ENCODE data around the gene RELT. TPM values are rescaled to one million over a fixed set of nuclear protein-coding genes. Genes with fewer than 3 reads are reported as not detected.

The RELT gene
- total RNA-seq, 1 donor from 2014 or later, result 3.5 TPM

GRCh38 chr11:73422886-73423285, 46.7 kb downstream of the RELT start:
- Mint-ChIP-seq H3K9me3 (ENCODE audit: low read depth) (no peaks in the 10 kb centered on the region), H3K36me3 (ENCODE audit: low read depth) (peaks cover 7% of the 10 kb centered on the region), H3K27me3 (ENCODE audit: low read depth) (no peaks in the 10 kb centered on the region), H3K27ac (ENCODE audit: unreplicated experiment) (no peak overlapping the region), H3K4me1 (ENCODE audit: low read depth) (peaks cover 35% of the 10 kb centered on the region), H3K4me3 (ENCODE audit: unreplicated experiment) (no peak overlapping the region)
- TF ChIP-seq, protein P1, sequence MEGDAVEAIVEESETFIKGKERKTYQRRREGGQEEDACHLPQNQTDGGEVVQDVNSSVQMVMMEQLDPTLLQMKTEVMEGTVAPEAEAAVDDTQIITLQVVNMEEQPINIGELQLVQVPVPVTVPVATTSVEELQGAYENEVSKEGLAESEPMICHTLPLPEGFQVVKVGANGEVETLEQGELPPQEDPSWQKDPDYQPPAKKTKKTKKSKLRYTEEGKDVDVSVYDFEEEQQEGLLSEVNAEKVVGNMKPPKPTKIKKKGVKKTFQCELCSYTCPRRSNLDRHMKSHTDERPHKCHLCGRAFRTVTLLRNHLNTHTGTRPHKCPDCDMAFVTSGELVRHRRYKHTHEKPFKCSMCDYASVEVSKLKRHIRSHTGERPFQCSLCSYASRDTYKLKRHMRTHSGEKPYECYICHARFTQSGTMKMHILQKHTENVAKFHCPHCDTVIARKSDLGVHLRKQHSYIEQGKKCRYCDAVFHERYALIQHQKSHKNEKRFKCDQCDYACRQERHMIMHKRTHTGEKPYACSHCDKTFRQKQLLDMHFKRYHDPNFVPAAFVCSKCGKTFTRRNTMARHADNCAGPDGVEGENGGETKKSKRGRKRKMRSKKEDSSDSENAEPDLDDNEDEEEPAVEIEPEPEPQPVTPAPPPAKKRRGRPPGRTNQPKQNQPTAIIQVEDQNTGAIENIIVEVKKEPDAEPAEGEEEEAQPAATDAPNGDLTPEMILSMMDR (IDR thresholded peaks at IDR 0.05), result no peak
- DNase-seq (ENCODE audit: low spot score), result no peak

- H3K27me3 Mint-ChIP-seq (ENCODE audit: low read depth), result no peaks in the 10 kb centered on the region
Observed at GRCh38 chr11:73423506-73423905, 47.3 kb downstream of the RELT start.

DNA sequence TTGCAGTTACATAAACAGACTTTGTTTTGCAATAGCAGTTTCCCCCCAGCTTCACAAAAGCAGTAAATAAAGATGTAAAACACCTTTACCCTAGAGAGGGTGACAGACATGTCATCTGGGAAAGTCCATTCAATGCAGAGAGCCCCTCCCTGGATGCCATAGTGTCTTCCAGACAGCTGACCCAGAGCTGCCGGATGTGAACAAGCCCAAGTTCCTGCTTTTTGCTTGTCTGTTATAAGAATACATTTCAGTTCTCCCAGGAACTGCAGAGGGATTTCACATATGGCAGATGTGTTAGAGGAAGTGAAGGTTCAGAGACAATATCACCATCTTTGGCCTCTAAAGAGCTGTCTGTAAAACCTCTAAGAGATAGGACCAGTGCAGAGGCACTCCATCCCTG, 48.9 kb downstream of the RELT start:
- no peaks in the 10 kb centered on the region for H3K27me3 Mint-ChIP-seq (ENCODE audit: low read depth)
- H3K36me3 Mint-ChIP-seq (ENCODE audit: low read depth), result no peaks in the 10 kb centered on the region
- no peak for DNase-seq (ENCODE audit: low spot score)
- H3K4me3 Mint-ChIP-seq (ENCODE audit: unreplicated experiment), result no peak overlapping the region
- no peaks in the 10 kb centered on the region for H3K9me3 Mint-ChIP-seq (ENCODE audit: low read depth)
- H3K27ac Mint-ChIP-seq (ENCODE audit: unreplicated experiment), result peak overlapping the region; percentile 63
- peaks cover 56% of the 10 kb centered on the region for H3K4me1 Mint-ChIP-seq (ENCODE audit: low read depth)
- TF ChIP-seq, protein P1 (IDR thresholded peaks at IDR 0.05), result no peak

More at GRCh38 chr11:73423506-73423905, 47.3 kb downstream of the RELT start:
- H3K4me3 Mint-ChIP-seq (ENCODE audit: unreplicated experiment), result no peak overlapping the region
- no peak overlapping the region for H3K27ac Mint-ChIP-seq (ENCODE audit: unreplicated experiment)
- H3K4me1 Mint-ChIP-seq (ENCODE audit: low read depth), result peaks cover 41% of the 10 kb centered on the region
- peaks cover 3% of the 10 kb centered on the region for H3K36me3 Mint-ChIP-seq (ENCODE audit: low read depth)
- no peaks in the 10 kb centered on the region for H3K9me3 Mint-ChIP-seq (ENCODE audit: low read depth)
- DNase-seq (ENCODE audit: low spot score), result no peak
- TF ChIP-seq, protein P1 (IDR thresholded peaks at IDR 0.05), result no peak

- Mint-ChIP-seq H3K4me1 (ENCODE audit: low read depth) (peaks cover 52% of the 10 kb centered on the region), H3K9me3 (ENCODE audit: low read depth) (no peaks in the 10 kb centered on the region), H3K27me3 (ENCODE audit: low read depth) (no peaks in the 10 kb centered on the region), H3K4me3 (ENCODE audit: unreplicated experiment) (no peak overlapping the region), H3K27ac (ENCODE audit: unreplicated experiment) (peak overlapping the region; percentile 82), H3K36me3 (ENCODE audit: low read depth) (no peaks in the 10 kb centered on the region)
- DNase-seq (ENCODE audit: low spot score), result no peak
- TF ChIP-seq, protein P1 (IDR thresholded peaks at IDR 0.05), result no peak
Observed at GRCh38 chr11:73426219-73426850, 50.1 kb downstream of the RELT start.

- Mint-ChIP-seq H3K36me3 (ENCODE audit: low read depth) (no peaks in the 10 kb centered on the region), H3K27ac (ENCODE audit: unreplicated experiment) (no peak overlapping the region), H3K4me3 (ENCODE audit: unreplicated experiment) (no peak overlapping the region), H3K4me1 (ENCODE audit: low read depth) (peaks cover 49% of the 10 kb centered on the region), H3K9me3 (ENCODE audit: low read depth) (no peaks in the 10 kb centered on the region), H3K27me3 (ENCODE audit: low read depth) (no peaks in the 10 kb centered on the region)
- DNase-seq (ENCODE audit: low spot score), result no peak
- TF ChIP-seq, protein P1 (IDR thresholded peaks at IDR 0.05), result no peak
Observed at GRCh38 chr11:73428227-73428626, 52.0 kb downstream of the RELT start.
